HG03139 (cell line): ENCODE results near the gene SLC6A3.

ENCODE experiments used
- ATAC-seq: cut with Tn5 transposase; IDR thresholded peaks from one replicate; pipeline ENCODE4 v1.9.1; 2021; ENCODE audit not compliant: unreplicated experiment

SLC6A3 gene

DNA sequence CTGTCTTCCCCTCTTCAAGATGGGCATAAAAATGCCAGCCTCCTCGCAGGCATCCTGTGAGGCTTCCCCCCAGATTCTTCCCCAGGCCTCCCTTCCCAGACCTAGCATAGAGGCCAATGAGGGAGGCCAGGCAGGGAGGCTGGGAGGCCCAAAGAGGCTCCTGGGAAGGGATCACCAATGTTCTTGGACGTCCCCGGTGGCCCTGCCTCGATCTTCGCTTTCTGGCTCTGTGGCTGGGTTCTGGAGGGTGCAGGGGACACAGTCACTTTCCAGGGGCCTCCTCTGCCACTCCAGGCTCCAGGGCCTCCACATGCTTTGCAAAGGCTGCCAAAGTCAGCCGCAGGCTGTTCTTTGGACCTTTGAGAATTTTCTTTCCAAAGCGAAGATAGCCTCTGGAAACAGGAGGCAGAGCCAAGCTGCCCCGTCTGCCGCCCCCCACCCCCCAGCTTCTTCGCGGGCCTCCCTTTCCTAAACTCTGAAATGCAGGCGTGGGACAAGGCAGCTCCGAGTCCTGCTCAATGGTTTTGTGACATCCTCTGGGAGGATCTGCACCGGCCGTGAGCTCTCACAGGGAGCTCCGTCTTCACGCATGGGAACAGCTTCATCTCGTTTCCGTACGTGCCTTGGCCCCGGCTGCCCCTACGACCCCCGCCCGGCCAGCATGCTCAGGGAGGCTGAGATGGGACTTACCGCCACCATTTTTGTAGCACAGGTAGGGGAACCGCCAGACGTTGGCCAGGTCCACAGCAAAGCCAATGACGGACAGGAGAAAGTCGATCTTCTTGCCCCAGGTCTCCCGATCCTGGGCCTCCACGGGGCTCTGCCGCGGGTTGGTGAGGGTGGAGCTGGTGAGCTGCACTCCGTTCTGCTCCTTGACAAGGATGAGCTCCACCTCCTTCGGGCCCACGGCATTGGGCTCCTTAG lies 2.8 kb downstream of the SLC6A3 start:
- no peak for ATAC-seq

DNA sequence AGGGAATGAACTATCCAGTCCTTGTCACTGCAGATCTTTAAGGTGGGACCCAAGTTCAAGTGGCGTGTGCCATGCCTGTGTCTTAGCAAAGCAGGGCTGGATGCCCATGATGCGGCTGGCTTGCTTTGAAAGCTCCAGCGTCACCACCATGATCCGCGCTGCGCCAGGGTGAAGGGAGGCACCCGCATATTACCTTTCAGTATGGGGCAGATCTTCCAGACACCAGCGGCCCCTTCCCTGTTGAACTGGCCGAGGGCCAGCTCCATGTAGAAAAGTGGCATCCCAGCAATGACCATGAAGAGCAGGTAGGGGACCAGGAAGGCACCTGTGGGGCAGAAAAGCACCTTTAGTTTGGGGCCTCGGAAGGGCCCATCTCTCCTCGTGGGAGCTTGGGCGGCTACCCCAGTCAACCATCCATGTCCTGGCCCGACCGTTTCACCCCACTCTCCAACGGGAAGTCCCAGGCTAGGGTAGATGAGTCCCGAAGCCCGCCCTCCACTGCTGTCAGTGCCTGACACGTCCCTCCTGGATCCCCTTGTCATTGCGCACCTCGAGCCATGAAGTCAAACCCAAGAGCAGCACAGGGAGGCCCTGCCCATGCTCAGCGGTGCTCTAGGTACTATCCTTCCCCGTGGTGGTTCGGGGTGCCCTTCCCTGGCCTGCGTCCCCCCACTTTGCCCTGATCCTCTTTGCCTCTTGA lies 3.9 kb downstream of the SLC6A3 start:
- no peak for ATAC-seq

DNA sequence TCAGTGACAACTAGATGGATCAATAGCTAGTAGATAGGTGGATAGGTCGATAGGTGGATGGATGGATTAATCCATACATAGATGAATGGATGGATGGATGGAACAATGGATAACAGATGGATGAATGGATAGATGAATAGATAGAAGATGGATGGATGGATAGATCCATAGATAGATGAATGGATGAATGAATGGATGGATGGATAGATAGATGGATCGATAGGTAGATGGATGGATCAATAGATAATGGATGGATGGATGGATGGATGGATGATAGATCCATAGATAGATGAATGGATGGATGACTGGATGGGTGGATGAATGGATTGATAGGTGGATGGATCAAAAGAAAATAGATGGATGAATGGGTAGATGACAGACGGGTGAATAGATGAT lies 5.1 kb downstream of the SLC6A3 start:
- no peak for ATAC-seq

DNA sequence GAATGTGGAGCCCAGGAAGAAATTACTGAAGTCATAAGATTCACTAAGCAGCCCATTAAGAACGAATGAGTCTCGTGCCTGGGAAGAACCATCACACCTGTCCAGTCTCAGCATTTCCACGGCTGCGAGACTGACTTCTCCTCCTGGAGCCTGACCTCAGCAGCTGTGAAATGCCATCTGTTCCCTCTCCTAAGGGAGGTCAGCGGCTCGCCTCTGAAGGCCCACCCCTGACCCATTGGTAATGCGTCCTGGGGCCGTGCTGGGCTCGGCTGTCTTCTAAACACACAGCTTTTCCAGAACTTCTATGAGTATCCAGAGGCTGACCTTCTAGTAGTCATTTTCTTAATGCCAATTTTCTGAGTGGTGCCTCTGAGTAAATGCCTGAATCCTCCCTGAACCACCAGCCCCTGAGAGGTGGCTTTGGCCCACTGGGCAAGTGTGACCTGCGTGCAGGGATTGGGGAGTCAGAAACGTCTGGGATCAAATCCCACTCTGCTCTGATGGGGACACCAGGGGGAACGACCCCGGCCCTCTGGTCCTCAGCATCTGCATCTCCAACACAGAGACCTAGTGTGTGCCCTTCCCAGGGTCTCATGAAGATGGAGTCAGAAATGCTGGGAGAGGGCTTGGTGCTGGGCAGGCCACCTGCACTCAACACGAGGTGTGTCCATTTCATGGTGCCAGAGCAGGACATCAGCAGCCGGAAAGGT lies 5.7 kb downstream of the SLC6A3 start:
- no peak for ATAC-seq

DNA sequence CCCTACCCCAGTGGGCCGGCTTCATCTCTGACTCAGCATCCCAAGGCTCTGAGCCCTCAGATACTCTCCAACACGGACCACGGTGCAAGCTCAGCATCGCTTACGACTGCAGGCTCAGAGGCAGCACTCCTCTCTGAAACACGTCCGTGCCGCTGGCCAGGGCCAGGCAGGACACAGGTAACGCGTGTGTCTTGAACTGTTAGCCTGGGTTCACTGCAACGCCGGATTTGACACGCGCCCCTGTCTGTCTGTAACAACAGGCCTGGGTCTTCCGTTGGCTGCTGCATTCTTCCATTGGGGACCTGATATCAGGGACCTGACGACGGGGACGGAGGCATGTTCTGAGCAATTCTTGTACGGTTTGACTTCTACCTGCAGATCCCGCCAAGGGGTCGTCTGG lies 6.4 kb downstream of the SLC6A3 start:
- ATAC-seq = no peak

DNA sequence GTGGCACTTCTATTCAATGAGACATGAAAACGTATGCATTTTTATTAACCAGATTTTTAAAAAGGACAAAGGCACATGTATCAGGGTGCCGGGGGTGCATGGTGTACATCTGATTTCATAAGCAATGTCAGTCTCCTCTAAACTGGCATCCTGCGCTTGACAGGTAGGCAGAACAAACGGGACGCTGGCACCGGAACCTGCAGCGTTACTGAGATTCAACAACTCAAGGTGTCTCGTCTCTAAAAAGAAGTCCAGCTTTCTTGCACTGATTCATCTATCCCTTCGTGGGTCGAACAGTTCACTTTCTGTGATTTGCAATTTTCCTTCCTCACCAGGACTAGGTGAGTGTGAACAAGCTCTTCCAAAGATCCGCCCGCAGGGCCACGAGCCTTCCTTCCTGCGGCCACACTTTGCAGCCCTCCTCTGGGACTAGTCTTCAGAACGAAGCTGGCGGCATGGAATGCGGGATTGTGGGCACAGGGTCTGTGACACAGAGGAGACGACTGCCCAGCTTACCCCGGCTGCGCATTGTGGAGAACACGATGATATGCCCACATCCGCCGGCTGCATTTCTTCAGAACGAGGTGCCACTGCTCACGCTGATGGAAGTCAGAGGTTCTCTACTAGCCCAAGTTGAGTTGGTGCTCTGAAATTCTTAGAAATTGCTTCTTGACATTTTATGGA lies 7.2 kb downstream of the SLC6A3 start:
- ATAC-seq = no peak

DNA sequence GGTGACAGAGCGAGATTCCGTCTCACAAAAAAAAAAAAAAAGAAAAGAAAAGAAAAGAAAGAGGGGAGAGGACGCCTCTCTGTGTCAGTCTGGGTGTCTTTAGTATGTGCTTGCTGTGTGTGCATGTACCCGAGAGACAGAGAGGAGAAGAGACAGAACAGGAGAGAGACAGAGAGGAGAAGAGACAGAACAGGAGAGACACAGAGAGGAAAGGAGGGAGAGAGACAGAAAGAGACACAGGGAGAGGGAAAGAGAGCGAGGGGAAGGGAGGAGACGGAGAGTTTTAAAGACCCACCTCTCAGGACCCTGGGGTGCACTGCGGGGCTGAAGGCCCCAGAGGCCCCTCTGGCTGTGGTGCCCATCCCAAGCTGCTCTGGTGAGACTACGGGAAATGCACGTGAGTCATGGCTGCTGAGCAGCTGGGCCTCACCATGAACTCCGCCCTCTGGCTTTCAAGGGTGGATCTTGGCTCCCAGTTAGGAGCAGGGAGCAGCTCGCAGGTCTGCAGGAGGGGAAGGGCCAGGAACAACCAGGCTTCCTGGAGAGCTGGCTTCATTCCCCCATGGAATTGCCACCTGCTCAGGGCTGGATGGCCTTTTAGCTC lies 7.9 kb downstream of the SLC6A3 start:
- no peak for ATAC-seq

DNA sequence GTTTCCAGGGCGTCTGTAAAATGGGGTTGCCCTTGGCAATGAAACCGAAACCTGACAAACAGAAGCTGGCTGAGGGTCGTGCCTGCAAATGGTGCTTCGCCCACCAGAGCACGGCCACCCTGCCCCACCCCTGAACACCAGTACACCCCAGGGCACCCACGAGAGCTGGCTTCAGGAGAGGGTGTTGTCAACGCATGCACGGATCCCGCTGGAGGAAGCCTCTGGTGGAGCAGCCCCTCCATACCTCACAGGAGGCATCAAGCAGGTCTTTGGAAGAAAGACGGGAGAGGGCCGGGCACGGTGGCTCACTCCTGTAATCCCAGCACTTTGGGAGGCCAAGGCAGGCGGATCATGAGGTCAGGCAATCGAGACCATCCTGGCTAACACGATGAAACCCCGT lies 8.6 kb downstream of the SLC6A3 start:
- ATAC-seq = no peak

DNA sequence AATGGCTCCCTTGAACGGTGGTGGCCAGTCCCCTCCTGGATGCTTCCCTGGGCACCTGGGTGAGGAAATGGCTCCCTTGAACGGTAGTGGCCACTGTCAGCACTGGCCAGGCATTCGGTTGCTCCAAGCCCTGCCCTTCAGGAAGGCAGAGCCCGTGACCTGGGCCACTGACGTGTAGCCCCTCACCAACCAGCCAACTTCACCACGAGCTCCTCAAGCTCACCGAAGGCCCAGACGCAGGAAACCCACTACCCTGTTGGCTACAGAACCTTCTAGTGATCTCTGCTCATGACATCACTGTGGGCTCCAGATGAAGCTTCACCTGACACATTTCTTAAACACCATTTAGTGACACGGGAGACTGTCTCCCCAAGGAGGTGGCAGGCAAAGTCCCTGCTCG lies 9.2 kb downstream of the SLC6A3 start:
- ATAC-seq = no peak

DNA sequence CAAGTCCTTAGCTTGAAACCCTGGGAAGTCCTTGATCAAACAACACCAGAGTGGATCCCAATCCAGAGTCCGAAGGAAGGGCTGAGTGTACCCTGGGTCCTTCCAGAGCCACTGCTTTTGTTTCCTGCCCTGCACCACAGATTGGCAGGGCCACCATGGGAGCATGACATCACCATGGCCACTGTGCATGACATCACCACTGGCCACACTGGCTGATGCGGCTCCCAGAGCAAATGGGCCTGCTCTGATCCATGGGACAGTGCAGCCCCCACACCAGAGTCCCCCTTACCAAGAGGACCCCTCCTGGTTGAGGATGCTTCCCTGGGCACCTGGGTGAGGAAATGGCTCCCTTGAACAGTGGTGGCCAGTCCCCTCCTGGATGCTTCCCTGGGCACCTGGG lies 9.9 kb downstream of the SLC6A3 start:
- ATAC-seq = no peak

DNA sequence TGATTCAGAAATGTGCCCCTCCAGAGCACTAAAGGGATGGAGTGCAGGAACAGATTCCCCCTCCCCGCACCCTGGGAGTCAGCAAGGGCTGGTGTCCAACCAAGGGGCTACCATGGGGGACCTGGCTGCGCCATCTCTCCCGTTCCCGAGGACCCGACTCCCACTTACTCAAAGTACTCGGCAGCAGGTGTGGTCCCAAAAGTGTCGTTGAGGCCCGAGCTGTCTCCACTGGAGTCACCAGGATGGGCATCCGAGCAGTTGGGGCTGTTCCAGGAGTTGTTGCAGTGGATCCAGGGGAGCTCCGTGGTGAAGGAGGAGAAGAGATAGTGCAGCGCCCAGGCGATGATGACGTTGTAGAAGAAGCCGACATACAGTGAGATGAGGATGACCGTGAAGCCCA lies 12.9 kb downstream of the SLC6A3 start:
- ATAC-seq = no peak

DNA sequence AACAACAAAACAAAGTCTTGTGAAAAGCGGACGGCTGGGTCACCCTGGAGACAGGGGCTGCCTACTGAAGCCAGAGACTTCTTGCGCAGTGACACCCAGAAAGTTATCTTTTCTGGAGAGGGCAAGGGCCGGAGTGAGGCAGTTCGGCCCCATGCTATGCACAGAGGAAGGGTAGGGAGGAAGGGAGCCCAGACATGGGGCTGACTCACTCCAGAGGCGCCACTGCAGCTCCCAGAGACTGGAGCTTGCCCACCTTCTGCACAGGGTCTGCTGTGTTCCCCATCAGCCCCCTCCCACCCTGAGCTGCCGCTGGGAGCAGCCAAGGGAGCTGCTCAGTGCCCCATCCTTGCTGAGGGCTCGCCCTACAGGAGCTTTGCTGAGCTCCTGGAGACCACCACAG lies 13.3 kb downstream of the SLC6A3 start:
- no peak for ATAC-seq

DNA sequence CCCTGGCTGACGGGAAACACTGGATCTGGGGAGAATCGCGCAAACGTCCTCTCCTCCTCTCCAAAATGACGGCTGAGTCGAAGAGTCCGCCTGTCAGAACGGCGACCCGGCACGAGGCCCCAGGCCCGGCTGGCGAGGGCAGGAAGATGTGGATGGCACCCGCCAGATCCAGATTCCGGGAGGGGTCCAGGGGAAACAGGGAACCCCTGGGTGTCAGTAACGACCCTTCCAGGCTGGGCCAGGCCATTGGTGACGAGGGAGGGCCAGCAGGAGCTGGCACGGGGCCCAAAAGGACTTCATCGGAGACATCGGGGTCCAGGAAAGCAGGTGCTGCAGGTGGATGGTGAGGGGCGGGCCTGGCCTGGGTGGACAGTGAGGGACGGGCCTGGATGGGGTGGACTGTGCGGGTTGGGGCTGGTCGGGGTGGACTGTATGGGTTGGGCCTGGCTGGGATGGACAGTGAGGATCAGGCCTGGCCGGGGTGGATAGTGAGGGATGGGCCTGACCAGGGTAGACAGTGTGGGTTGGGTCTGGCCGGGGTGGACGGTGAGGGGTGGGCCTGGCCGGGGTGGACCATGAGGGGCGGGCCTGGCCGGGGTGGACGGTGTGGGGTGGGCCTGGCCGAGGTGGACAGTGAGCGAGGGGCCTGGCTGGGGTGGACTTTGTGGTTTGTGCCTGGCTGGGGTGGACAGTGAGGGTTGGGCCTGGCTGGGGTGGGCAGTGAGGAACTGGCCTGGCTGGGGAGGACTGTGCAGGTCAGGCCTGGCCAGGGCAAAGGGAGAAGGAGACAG lies 14.0 kb downstream of the SLC6A3 start:
- ATAC-seq = no peak

DNA sequence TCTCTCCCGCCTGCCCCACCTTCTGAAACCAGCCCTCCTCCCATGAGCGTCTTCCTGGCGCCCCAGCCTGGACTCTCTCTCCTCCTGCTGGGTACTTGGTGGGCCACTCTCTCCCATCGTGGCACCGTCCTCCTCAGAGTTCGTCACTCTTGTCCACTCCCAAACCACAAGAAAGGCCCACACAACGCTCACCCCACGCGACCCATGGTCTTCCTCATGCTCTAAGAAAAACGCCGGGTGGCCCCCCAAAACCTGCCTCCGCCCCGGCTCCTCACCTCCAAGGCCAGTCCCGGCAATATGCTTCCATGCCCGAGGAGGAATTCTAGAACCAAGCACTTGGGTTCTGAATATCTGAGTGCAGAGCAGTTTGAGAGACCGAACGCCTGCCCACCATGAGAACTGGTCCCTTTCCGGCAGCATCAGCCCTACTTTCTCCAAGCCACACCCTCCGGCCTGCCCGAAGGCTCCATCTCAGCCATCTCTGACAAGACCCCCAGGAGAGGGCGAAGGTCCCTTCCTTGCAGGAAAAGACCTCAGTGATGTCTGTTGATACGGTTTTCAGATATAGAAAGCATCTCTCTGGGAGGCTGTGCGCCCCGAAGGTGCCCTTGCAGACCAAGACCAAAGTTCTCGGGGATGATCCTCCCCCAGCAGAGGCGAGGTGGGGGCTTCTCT lies 15.0 kb downstream of the SLC6A3 start:
- ATAC-seq = no peak

DNA sequence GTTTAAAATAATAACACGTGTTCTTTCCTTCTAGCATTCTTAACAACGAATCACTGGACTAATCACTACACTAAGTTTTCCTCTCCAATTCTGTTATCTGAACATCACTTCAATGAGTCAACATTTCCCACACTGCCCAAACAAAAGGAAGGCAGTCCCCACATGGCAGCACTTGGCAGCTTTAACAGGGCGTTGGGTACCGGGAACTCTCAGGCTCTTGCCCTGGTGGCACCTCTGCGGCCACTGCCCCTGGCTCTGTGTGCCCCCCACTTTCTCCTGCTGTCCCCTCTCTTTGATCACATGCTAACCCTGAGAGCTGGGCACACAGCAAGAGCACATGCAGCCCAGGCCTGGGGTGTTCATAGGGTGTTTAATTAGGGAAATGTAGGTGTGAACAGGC lies 15.7 kb downstream of the SLC6A3 start:
- no peak for ATAC-seq

DNA sequence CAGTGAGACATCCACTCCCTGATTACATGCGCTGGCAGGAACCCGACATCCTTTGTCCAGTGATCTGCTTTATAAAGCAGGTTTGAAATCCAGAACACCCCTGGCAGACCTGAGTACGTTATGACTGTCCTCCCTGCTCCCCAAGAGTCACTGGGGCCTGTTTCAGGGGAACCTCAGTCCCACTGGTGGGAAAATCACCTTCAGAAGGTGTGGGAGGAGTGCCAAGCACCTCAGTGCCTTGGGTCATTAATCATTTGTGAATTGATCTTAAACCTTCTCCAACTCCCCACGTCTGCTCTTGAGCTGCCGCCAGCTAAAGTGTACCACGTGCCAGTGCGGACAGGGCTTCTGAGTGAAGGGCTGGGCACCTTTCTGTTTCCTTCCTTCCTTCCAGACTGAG lies 16.2 kb downstream of the SLC6A3 start:
- no peak for ATAC-seq

DNA sequence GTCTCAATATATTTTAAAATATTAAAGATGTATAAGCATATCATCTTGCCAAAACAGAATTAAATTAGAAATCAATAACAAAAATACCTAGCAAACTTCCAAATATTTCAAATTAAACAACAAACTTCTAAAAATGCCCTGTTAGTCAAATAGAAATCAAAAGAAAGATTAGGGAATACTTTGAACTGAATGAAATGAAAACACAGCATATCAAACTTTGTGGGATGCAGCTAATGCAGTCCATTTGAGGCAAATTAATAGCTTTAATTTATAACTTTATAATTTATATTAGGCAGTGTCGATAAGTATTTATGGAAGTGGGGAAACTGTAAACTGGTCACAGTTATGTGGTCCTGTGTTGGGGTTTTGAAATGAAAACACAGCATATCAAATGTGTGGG lies 17.1 kb downstream of the SLC6A3 start:
- ATAC-seq = no peak

DNA sequence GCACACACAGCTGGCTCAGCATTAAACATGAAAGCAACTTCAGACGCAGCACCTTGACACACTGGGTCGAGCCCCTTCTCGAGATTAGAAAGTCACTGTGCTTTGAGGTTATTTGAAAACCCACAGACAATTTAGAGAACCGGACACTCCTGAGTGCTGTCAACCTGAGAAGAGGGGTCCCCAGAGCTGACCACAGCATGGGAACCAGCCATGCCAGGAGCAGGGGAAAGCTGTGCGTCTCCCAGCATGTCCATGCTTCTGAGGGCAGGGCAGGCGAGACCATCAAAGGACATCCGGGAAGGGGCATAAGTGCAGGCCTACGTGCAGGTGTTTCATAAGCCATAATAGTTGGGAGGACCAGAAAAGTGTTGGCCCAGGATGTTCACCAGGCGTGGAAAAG lies 20.5 kb downstream of the SLC6A3 start:
- ATAC-seq = no peak

DNA sequence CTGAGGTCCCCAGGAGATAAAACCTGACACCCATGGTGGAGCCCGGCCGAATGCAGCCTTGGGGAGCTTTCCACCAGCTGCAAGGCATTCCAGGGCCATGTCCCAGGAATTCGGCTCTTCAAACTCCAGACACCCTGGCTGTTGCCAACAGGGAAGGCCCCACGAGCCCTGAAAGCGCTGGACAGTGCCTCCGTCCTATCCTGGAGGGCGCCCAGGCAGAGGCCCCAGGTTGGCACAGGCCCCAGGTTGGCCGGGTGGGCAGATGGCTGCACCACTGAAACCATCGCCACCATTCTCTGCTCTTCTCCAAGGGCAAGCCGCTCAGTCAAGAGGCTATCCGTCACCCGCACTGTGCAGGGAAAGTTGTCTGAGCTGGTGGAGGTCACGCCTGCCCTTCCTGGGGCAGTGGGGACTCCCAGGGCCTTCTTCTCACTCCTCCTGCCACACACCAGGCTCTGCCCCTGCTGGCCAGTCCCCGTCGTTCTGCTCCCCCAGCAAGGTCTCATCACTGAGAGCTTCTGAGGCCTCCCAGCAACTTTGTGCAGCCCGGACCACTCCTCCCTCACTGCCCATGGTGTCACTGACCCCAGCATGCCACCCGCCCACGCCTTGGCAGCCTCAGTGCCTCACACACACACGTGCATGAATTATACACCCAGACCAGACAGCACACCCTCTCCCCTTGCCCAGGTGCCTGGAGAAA lies 21.2 kb downstream of the SLC6A3 start:
- ATAC-seq = no peak
